Gastroesophageal sphincter (tissue), 4 donors: ENCODE results near the gene RAB5B. TPM values are rescaled to one million over a fixed set of nuclear protein-coding genes. Genes with fewer than 3 reads are reported as not detected.

ENCODE experiments used
- ATAC-seq: fragments of 150-250 bp; one replicate; pipeline ENCODE4 v1.9.1; 2016; ENCODE audit warnings: mild to moderate bottlenecking, moderate library complexity
- H3K27ac ChIP-seq, 4 donors: fragments of 200-600 bp; sonication (generic) in 3 of 4; 1 replicate in 3 of 4; 2 replicates in 1 of 4; pipeline ENCODE4 v1.5.1; 2016 to 2019
- H3K27me3 ChIP-seq: fragments of 200-600 bp; sonication (generic); one replicate; pipeline ENCODE4 v1.5.1; 2019
- H3K36me3 ChIP-seq, 2 donors: fragments of 200-600 bp; sonication (generic); one replicate each; pipeline ENCODE4 v1.5.1; 2019; ENCODE audit warnings: control low read depth in 1 of 2
- H3K4me1 ChIP-seq, 3 donors: fragments of 200-600 bp; sonication (generic); 1 replicate in 2 of 3; 2 replicates in 1 of 3; pipeline ENCODE4 v1.5.1; 2016 to 2019; ENCODE audit warnings: control low read depth in 2 of 3
- H3K4me3 ChIP-seq, 2 donors: fragments of 200-600 bp; sonication (generic); one replicate each; pipeline ENCODE4 v1.5.1; 2019; ENCODE audit warnings: mild to moderate bottlenecking in 1 of 2, moderate library complexity in 1 of 2
- H3K9me3 ChIP-seq, 3 donors: fragments of 200-600 bp; sonication (generic); one replicate each; pipeline ENCODE4 v1.5.1; 2017 to 2019; ENCODE audit warnings: control low read depth in 2 of 3
- CTCF ChIP-seq, 4 experiments: fragments of 200-600 bp in 2 of 4; fragments of 450-650 bp in 2 of 4; sonication (generic) in 1 of 4; IDR thresholded peaks; one replicate each; pipeline ENCODE4 v1.5.1; 2017 to 2019; ENCODE audit warnings: antibody characterized with exemption in 4 of 4, mild to moderate bottlenecking in 2 of 4, moderate library complexity in 2 of 4
- EP300 ChIP-seq: sonication (generic); formaldehyde crosslinking; IDR thresholded peaks from one replicate; pipeline ENCODE4 v1.6.1; 2017; ENCODE audit warnings: antibody characterized with exemption, mild to moderate bottlenecking
- POLR2A ChIP-seq, 2 donors: fragments of 450-650 bp; IDR thresholded peaks; one replicate each; pipeline ENCODE4 v1.6.1; 2017; ENCODE audit warnings: antibody characterized with exemption in 2 of 2, mild to moderate bottlenecking in 2 of 2, moderate library complexity in 1 of 2
- POLR2AphosphoS5 ChIP-seq: sonication (generic); formaldehyde crosslinking; IDR thresholded peaks from one replicate; pipeline ENCODE4 v1.6.1; 2017; ENCODE audit warnings: antibody characterized with exemption
- WGBS, 2 donors: methylation state at CpG; one replicate each; pipeline ENCODE4 v1.1.5; 2018; ENCODE audit warnings: low coverage in 1 of 2; 5-methylcytosine and 5-hydroxymethylcytosine counted together
- total RNA-seq, 4 donors: library from RNA; depleted of rRNA; stranded (reverse); fragments of >200 nt; gene quantifications; one replicate each; pipeline ENCODE4 v1.1.0, GENCODE V29; 2016

Gene RAB5B
- total RNA-seq, 4 donors from 2014 or later, result 113 to 169 (median 142) TPM

GRCh38 chr12:55927588-55928502, 46.0 kb upstream of the RAB5B start, which contains the start of gene PYM1:
Gene PYM1 (minus strand): TSS chr12:55927894. CDS start chr12:55927761, 133 bp downstream.
- peaks cover 3 to 65% (median 31%) of the 10 kb centered on the region in 3 donors for H3K4me1 ChIP-seq
- peak within 1 kb of the TSS; percentile 91 to 96 for H3K4me3 ChIP-seq
- H3K36me3 ChIP-seq, result peaks cover 0 to 19% of the 10 kb centered on the region in 2 donors
- ATAC-seq, result peak; percentile 60
- TF ChIP-seq EP300 (no peak), POLR2A (IDR thresholded peaks at IDR 0.05) (peak; percentile 40 to 50), POLR2AphosphoS5 (no peak), CTCF (IDR thresholded peaks at IDR 0.05) (peak in 1 of 4 experiments; percentile 16)
- 0 to 11% methylated on average over 8 to 21 of the region's 49 CpGs for WGBS, 2 donors
- no peaks in the 10 kb centered on the region for H3K9me3 ChIP-seq
- H3K27me3 ChIP-seq, result no peaks in the 10 kb centered on the region
- H3K27ac ChIP-seq, result peak within 1 kb of the TSS; percentile 94 to 98 (median 96)

GRCh38 chr12:55929306-55929791, 44.5 kb upstream of the RAB5B start:
- no peak for ATAC-seq
- Histone ChIP-seq H3K4me3 (no peak overlapping the region), H3K4me1 (peaks cover 3 to 79% (median 38%) of the 10 kb centered on the region in 3 donors), H3K27me3 (no peaks in the 10 kb centered on the region), H3K27ac (peak overlapping the region in 3 of 4 donors; percentile 34 to 97 (median 94)), H3K9me3 (no peaks in the 10 kb centered on the region), H3K36me3 (peaks cover 0 to 9% of the 10 kb centered on the region in 2 donors)
- WGBS, 2 donors, result 50 to 63% methylated on average over 4 of the region's 8 CpGs
- TF ChIP-seq POLR2A (IDR thresholded peaks at IDR 0.05), result no peak
- TF ChIP-seq CTCF (IDR thresholded peaks at IDR 0.05), result no peak
- no peak for TF ChIP-seq POLR2AphosphoS5
- no peak for TF ChIP-seq EP300

- no peak for ATAC-seq
- Histone ChIP-seq H3K9me3 (no peaks in the 10 kb centered on the region), H3K27me3 (no peaks in the 10 kb centered on the region), H3K36me3 (no peaks in the 10 kb centered on the region), H3K4me1 (peaks cover 3 to 80% (median 38%) of the 10 kb centered on the region in 3 donors), H3K4me3 (peak within 1 kb of the TSS; percentile 78 to 88), H3K27ac (peak within 1 kb of the TSS; percentile 62 to 97 (median 88))
- TF ChIP-seq CTCF (IDR thresholded peaks at IDR 0.05) (peak; percentile 37 to 61 (median 57)), EP300 (no peak), POLR2AphosphoS5 (peak; percentile 41)
- WGBS, 2 donors, result no CpG with 5 or more reads among the region's 3 CpGs
Measured at GRCh38 chr12:55930771-55931316, 43.0 kb upstream of the RAB5B start, which contains the start of gene DGKA. Gene DGKA (plus strand): TSS chr12:55931162. CDS start chr12:55936504, 5,342 bp downstream.

GRCh38 chr12:55931317-55931779, 42.5 kb upstream of the RAB5B start:
- WGBS, 2 donors, result 3 to 11% methylated on average over 6 to 10 of the region's 10 CpGs
- Histone ChIP-seq H3K27ac (peak overlapping the region; percentile 62 to 89 (median 86)), H3K36me3 (no peaks in the 10 kb centered on the region), H3K27me3 (no peaks in the 10 kb centered on the region), H3K9me3 (no peaks in the 10 kb centered on the region), H3K4me3 (peak overlapping the region; percentile 78 to 88), H3K4me1 (peaks cover 3 to 75% (median 35%) of the 10 kb centered on the region in 3 donors)
- ATAC-seq, result no peak
- TF ChIP-seq POLR2A (IDR thresholded peaks at IDR 0.05), result no peak
- no peak for TF ChIP-seq POLR2AphosphoS5
- no peak for TF ChIP-seq CTCF (IDR thresholded peaks at IDR 0.05)
- no peak for TF ChIP-seq EP300
